DND-41 (cell line): ENCODE results near the gene JMJD6.

Experiments used
- ATAC-seq: fragments of 200-7000 bp; cut with Tn5 transposase; 3 replicates; pipeline ENCODE4 v1.9.1; 2021; ENCODE audit warnings: low read depth; ENCODE audit not compliant: insufficient read depth
- DNase-seq: peaks from one replicate; pipeline ENCODE4 v3.0.0-alpha.2; 2020
- H2AFZ ChIP-seq: 2 replicates; pipeline ENCODE4 v1.6.0; 2012; ENCODE audit warnings: low read depth, low read length
- H3K27ac ChIP-seq: 2 replicates; pipeline ENCODE4 v1.5.1; 2012; ENCODE audit warnings: low read length, inconsistent platforms
- H3K27me3 ChIP-seq: fragments of 200-600 bp; sonication (generic); 2 replicates; pipeline ENCODE4 v1.6.0; 2012; ENCODE audit warnings: low read length, mild to moderate bottlenecking, inconsistent platforms; ENCODE audit not compliant: insufficient read depth, poor library complexity
- H3K36me3 ChIP-seq: 2 replicates; pipeline ENCODE4 v1.5.1; 2012; ENCODE audit warnings: low read length, inconsistent platforms; ENCODE audit not compliant: insufficient read depth
- H3K4me1 ChIP-seq: 2 replicates; pipeline ENCODE4 v1.5.1; 2012; ENCODE audit warnings: mild to moderate bottlenecking, low read length; ENCODE audit not compliant: insufficient read depth
- H3K4me2 ChIP-seq: 2 replicates; pipeline ENCODE4 v1.6.0; 2012; ENCODE audit warnings: mild to moderate bottlenecking, moderate library complexity, low read length, inconsistent platforms; ENCODE audit not compliant: insufficient read depth
- H3K4me3 ChIP-seq, 2 experiments: fragments of 200-600 bp in 1 of 2; shearing (Covaris generic) in 1 of 2; 2 replicates each; pipeline ENCODE4 v1.5.1; 2012 to 2016; ENCODE audit warnings: inconsistent platforms in 2 of 2, low read length in 2 of 2, mild to moderate bottlenecking in 2 of 2, low read depth in 1 of 2, moderate library complexity in 1 of 2
- H3K79me2 ChIP-seq: 2 replicates; pipeline ENCODE4 v1.6.0; 2012; ENCODE audit warnings: low read length, inconsistent platforms; ENCODE audit not compliant: insufficient read depth
- H3K9ac ChIP-seq: 2 replicates; pipeline ENCODE4 v1.6.0; 2012; ENCODE audit warnings: low read depth, mild to moderate bottlenecking, inconsistent platforms, low read length, moderate library complexity
- H3K9me3 ChIP-seq: 2 replicates; pipeline ENCODE4 v1.5.1; 2012; ENCODE audit warnings: low read length, moderate library complexity, mild to moderate bottlenecking, inconsistent platforms; ENCODE audit not compliant: insufficient read depth, severe bottlenecking
- H4K20me1 ChIP-seq: 2 replicates; pipeline ENCODE4 v1.6.0; 2012; ENCODE audit warnings: low read length; ENCODE audit not compliant: insufficient read depth
- CTCF ChIP-seq: IDR thresholded peaks from 2 replicates; pipeline ENCODE4 v1.5.1; 2012; ENCODE audit warnings: borderline replicate concordance, low read length, moderate library complexity, mild to moderate bottlenecking; ENCODE audit not compliant: poor library complexity, severe bottlenecking; ENCODE audit errors: extremely low read depth
- EZH2 ChIP-seq: IDR thresholded peaks from 3 replicates; pipeline ENCODE4 v1.6.1; 2012; ENCODE audit warnings: borderline replicate concordance, low read depth, mild to moderate bottlenecking, moderate library complexity, low read length, inconsistent platforms; ENCODE audit not compliant: severe bottlenecking

JMJD6 gene

GRCh38 chr17:76727745-76728456 is 1.5 kb upstream of the JMJD6 start:
- H3K79me2 ChIP-seq = peaks cover 92% of the 10 kb centered on the region
- TF ChIP-seq EZH2 = no peak
- no peak for TF ChIP-seq CTCF
- peaks cover 57% of the 10 kb centered on the region for H3K36me3 ChIP-seq
- peak overlapping the region; percentile 51 to 76; a peak in 3 of 4 replicates for H3K4me3 ChIP-seq
- H3K9ac ChIP-seq = peak overlapping the region; percentile 95
- DNase-seq = peak; percentile 50
- H3K4me1 ChIP-seq = peaks cover 64% of the 10 kb centered on the region
- peak overlapping the region; percentile 96 for H3K27ac ChIP-seq
- H3K9me3 ChIP-seq = no peaks in the 10 kb centered on the region
- ATAC-seq = 0 out of 3 replicates have a peak, but pooled peaks have one; percentile 8
- H3K27me3 ChIP-seq = no peaks in the 10 kb centered on the region
- H2AFZ ChIP-seq = no peak overlapping the region
- H3K4me2 ChIP-seq = peak overlapping the region; percentile 89
- H4K20me1 ChIP-seq = peaks cover 22% of the 10 kb centered on the region; the same call in 1 of the 2 replicates

- Histone ChIP-seq H4K20me1 (peaks cover 21% of the 10 kb centered on the region; the same call in 1 of the 2 replicates), H3K9ac (peak within 1 kb of the TSS; percentile 95), H3K4me2 (peak within 1 kb of the TSS; percentile 89), H3K27ac (peak within 1 kb of the TSS; percentile 96), H3K27me3 (no peaks in the 10 kb centered on the region), H3K4me3 (peak within 1 kb of the TSS; percentile 69 to 76), H3K79me2 (peaks cover 86% of the 10 kb centered on the region), H3K4me1 (peaks cover 61% of the 10 kb centered on the region), H3K36me3 (peaks cover 53% of the 10 kb centered on the region), H3K9me3 (no peaks in the 10 kb centered on the region), H2AFZ (peak within 1 kb of the TSS; percentile 74)
- TF ChIP-seq CTCF = peak; percentile 80
- no peak for TF ChIP-seq EZH2
- DNase-seq = peak; percentile 80
- peak; percentile 46 for ATAC-seq
Measured at GRCh38 chr17:76726776-76727718, 641 bp upstream of the JMJD6 start, which contains the start of gene METTL23. Gene METTL23, plus strand, starts transcription at chr17:76726839. Its CDS starts 2,872 bp downstream, at chr17:76729711.

GRCh38 chr17:76725580-76726230 is 701 bp downstream of the JMJD6 start:
- Histone ChIP-seq H3K27ac (peak overlapping the region; percentile 66), H4K20me1 (peaks cover 21% of the 10 kb centered on the region; the same call in 1 of the 2 replicates), H3K9me3 (no peaks in the 10 kb centered on the region), H3K4me2 (peak overlapping the region; percentile 86), H3K27me3 (no peaks in the 10 kb centered on the region), H3K79me2 (peaks cover 86% of the 10 kb centered on the region), H3K36me3 (peaks cover 56% of the 10 kb centered on the region), H2AFZ (peak overlapping the region; percentile 56), H3K4me1 (peaks cover 58% of the 10 kb centered on the region), H3K9ac (peak overlapping the region; percentile 95), H3K4me3 (peak overlapping the region; percentile 69 to 76)
- DNase-seq (peak; percentile 75), ATAC-seq (peak; percentile 25)
- TF ChIP-seq CTCF (no peak), EZH2 (no peak)
